WERI-Rb-1 (cell line): ENCODE results near the gene ILK.

Experiments
- DNase-seq: peaks from one replicate; pipeline ENCODE4 v3.0.0-alpha.2; 2020
- H3K27ac ChIP-seq: fragments of 250-450 bp; sonication (Bioruptor Pico); 2 replicates; pipeline ENCODE4 v1.5.1; 2020; ENCODE audit warnings: mild to moderate bottlenecking, moderate library complexity
- H3K27me3 ChIP-seq: fragments of 250-450 bp; sonication (Bioruptor Pico); 2 replicates; pipeline ENCODE4 v1.5.1; 2021; ENCODE audit warnings: mild to moderate bottlenecking, low read depth, moderate library complexity; ENCODE audit not compliant: insufficient read depth, severe bottlenecking
- H3K36me3 ChIP-seq: fragments of 250-450 bp; sonication (Bioruptor Pico); 2 replicates; pipeline ENCODE4 v1.5.1; 2020; ENCODE audit warnings: mild to moderate bottlenecking, moderate library complexity
- H3K4me3 ChIP-seq: 2 replicates; pipeline ENCODE4 v1.5.1; 2011; ENCODE audit warnings: low read depth, mild to moderate bottlenecking, control low read depth, low read length
- H3K9me3 ChIP-seq: fragments of 250-450 bp; sonication (Bioruptor Pico); 2 replicates; pipeline ENCODE4 v1.5.1; 2021; ENCODE audit warnings: mild to moderate bottlenecking, moderate library complexity; ENCODE audit not compliant: severe bottlenecking
- CTCF ChIP-seq: IDR thresholded peaks from 2 replicates; pipeline ENCODE4 v1.5.1; 2011; ENCODE audit warnings: low read depth, mild to moderate bottlenecking, control low read depth, inconsistent platforms, low read length

Gene ILK

GRCh38 chr11:6603287-6604080 lies at the start of gene ILK, which contains the start of gene RRP8:
Gene ILK (plus strand): TSS chr11:6603774. CDS start chr11:6604272, 498 bp downstream.
Gene RRP8 (minus strand): TSS chr11:6603616. CDS start chr11:6603502, 114 bp downstream.
- peak within 1 kb of the TSS; percentile 90 for H3K4me3 ChIP-seq
- peak within 1 kb of the TSS; percentile 82 for H3K27ac ChIP-seq
- peak; percentile 89 for DNase-seq
- H3K9me3 ChIP-seq, result no peaks in the 10 kb centered on the region
- peaks cover 50% of the 10 kb centered on the region for H3K36me3 ChIP-seq
- 0 out of 2 replicates have a peak, but pooled peaks have one; percentile 5 for TF ChIP-seq CTCF
- no peaks in the 10 kb centered on the region for H3K27me3 ChIP-seq

DNA sequence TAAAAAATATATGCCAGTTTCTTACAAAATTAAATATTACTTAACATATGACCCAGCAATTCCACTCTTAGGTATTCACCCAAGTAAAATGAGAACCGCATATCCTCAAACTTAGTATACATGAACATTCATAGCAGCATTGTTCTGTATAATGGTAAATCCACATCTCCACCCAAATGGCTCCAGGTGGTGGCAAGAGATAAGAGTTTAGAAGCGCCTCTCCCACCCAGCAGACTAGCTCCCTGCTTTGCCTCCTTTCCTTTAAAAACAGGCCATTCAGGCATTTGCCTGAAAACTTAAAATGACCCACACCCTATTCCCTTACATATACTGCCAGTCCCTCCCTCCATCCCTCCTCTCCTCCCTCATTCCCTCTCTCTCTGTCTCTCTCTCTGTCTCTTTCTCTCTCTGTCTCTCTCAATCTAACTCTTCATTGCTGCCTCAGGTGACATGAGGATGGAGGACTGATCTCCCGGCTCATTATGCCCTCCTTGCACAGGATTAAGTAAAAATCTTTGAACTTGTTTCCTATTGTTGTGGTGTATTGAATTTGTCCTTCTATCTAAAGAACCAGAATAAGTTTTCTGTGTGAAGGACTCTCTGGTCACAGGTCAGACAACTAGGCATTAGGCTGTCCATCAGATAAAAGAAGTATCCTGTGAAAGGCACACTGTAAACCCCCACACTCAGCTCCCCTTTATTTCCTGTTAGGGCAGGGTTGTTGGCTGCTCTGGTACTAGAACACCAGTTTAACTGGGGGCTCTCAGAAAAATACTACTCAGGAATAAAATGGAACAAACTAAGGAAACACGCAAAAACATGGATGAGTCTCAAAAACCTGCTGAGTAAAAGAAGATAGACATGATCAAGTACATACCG lies 48.5 kb upstream of the ILK start:
- Histone ChIP-seq H3K4me3 (no peak overlapping the region), H3K9me3 (no peaks in the 10 kb centered on the region), H3K36me3 (no peaks in the 10 kb centered on the region), H3K27me3 (no peaks in the 10 kb centered on the region), H3K27ac (no peak overlapping the region)
- no peak for DNase-seq
- TF ChIP-seq CTCF, result no peak

GRCh38 chr11:6556139-6556949 lies 47.2 kb upstream of the ILK start:
- TF ChIP-seq CTCF, result no peak

DNA sequence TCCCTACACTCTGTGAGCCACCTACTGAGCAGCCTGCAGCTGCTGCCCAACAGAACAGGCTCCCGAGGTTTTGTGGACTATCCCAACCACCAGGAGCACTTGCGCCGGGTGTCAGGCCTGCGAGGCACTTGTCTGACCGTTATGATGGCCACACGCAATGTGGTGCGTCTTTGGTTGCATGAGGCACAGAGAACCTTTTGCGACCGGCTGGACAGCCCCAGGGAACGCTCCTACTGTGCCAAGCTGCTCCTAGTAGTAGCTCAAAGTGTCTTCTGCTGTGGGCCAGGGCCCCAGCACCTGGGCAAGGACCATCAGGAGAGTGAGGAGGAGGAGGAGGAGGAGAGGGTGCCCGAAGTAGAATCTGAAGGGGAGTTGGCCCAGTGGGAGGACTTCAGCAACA lies 46.5 kb upstream of the ILK start:
- no peaks in the 10 kb centered on the region for H3K36me3 ChIP-seq
- no peak overlapping the region for H3K27ac ChIP-seq
- H3K9me3 ChIP-seq, result no peaks in the 10 kb centered on the region
- no peak for TF ChIP-seq CTCF
- no peak overlapping the region for H3K4me3 ChIP-seq
- no peaks in the 10 kb centered on the region for H3K27me3 ChIP-seq
- DNase-seq, result no peak

More at GRCh38 chr11:6556139-6556949, 47.2 kb upstream of the ILK start:
- Histone ChIP-seq H3K4me3 (no peak overlapping the region), H3K27ac (no peak overlapping the region), H3K9me3 (no peaks in the 10 kb centered on the region), H3K27me3 (no peaks in the 10 kb centered on the region), H3K36me3 (no peaks in the 10 kb centered on the region)
- DNase-seq, result no peak
